GM21529 (cell line): ENCODE data around the gene MAN2A1.
A peak's percentile ranks its signal among the peaks of the same experiment; 100 is the strongest.

Experiments used
- ATAC-seq: cut with Tn5 transposase; IDR thresholded peaks from one replicate; pipeline ENCODE4 v1.9.1; 2021; ENCODE audit not compliant: unreplicated experiment

The MAN2A1 gene

GRCh38 chr5:109689740-109690241 is at the start of gene MAN2A1:
Gene MAN2A1, plus strand, starts transcription at chr5:109689927. Its CDS starts 491 bp downstream, at chr5:109690418.
- ATAC-seq: peak; percentile 55

- ATAC-seq: no peak
Measured at GRCh38 chr5:109640976-109641375, 48.8 kb upstream of the MAN2A1 start.

- no peak for ATAC-seq
Measured at GRCh38 chr5:109643791-109644350, 45.9 kb upstream of the MAN2A1 start.

- no peak for ATAC-seq
Measured at GRCh38 chr5:109644829-109645228, 44.9 kb upstream of the MAN2A1 start.

GRCh38 chr5:109645707-109646192 is 44.0 kb upstream of the MAN2A1 start:
- no peak for ATAC-seq

- ATAC-seq: no peak
Measured at GRCh38 chr5:109649318-109649717, 40.4 kb upstream of the MAN2A1 start.

GRCh38 chr5:109650493-109650892 is 39.2 kb upstream of the MAN2A1 start:
- no peak for ATAC-seq

- no peak for ATAC-seq
Measured at GRCh38 chr5:109652096-109652495, 37.6 kb upstream of the MAN2A1 start.

GRCh38 chr5:109653042-109653441 is 36.7 kb upstream of the MAN2A1 start:
- no peak for ATAC-seq

GRCh38 chr5:109653561-109654239 is 36.0 kb upstream of the MAN2A1 start:
- no peak for ATAC-seq

GRCh38 chr5:109654455-109654854 is 35.3 kb upstream of the MAN2A1 start:
- no peak for ATAC-seq

- no peak for ATAC-seq
Measured at GRCh38 chr5:109655841-109656240, 33.9 kb upstream of the MAN2A1 start.

- no peak for ATAC-seq
Measured at GRCh38 chr5:109656829-109657228, 32.9 kb upstream of the MAN2A1 start.

- no peak for ATAC-seq
Measured at GRCh38 chr5:109659901-109660300, 29.8 kb upstream of the MAN2A1 start.

- ATAC-seq: no peak
Measured at GRCh38 chr5:109660301-109660700, 29.4 kb upstream of the MAN2A1 start.

GRCh38 chr5:109668237-109668636 is 21.5 kb upstream of the MAN2A1 start:
- no peak for ATAC-seq

- peak; percentile 56 for ATAC-seq
Measured at GRCh38 chr5:109668668-109669422, 20.9 kb upstream of the MAN2A1 start.

GRCh38 chr5:109669991-109670706 is 19.6 kb upstream of the MAN2A1 start:
- no peak for ATAC-seq

GRCh38 chr5:109671136-109671535 is 18.6 kb upstream of the MAN2A1 start:
- no peak for ATAC-seq

- ATAC-seq: no peak
Measured at GRCh38 chr5:109674596-109674995, 15.1 kb upstream of the MAN2A1 start.

- no peak for ATAC-seq
Measured at GRCh38 chr5:109676920-109677319, 12.8 kb upstream of the MAN2A1 start.
